ENCODE results near the gene GSTCD. TPM values are rescaled to one million over a fixed set of nuclear protein-coding genes. Genes with fewer than 3 reads are reported as not detected.
"Not testable (repeated sequence)": the region's sequence is repeated elsewhere in the genome, so short reads cannot be mapped to it uniquely, and the experiment has no call there.

The GSTCD gene
- total RNA-seq, 2 experiments from 2014 or later = 16.2 to 17.5 TPM

GRCh38 chr4:105758958-105759357, 50.4 kb downstream of the GSTCD start:
- intact Hi-C loops (cut with micrococcal nuclease) = no loop called here
- no peak for DNase-seq
- ATAC-seq = no peak
- Mint-ChIP-seq H3K27me3 (no peaks in the 10 kb centered on the region), H3K9me3 (no peaks in the 10 kb centered on the region), H3K36me3 (ENCODE audit: low read depth) (no peaks in the 10 kb centered on the region), H3K4me3 (no peak overlapping the region), H3K4me1 (ENCODE audit: low read depth) (no peaks in the 10 kb centered on the region), H3K27ac (no peak overlapping the region)
- CTCF ChIA-PET = no interaction called here
- POLR2A ChIA-PET = no interaction called here
- TF ChIP-seq, protein P1, sequence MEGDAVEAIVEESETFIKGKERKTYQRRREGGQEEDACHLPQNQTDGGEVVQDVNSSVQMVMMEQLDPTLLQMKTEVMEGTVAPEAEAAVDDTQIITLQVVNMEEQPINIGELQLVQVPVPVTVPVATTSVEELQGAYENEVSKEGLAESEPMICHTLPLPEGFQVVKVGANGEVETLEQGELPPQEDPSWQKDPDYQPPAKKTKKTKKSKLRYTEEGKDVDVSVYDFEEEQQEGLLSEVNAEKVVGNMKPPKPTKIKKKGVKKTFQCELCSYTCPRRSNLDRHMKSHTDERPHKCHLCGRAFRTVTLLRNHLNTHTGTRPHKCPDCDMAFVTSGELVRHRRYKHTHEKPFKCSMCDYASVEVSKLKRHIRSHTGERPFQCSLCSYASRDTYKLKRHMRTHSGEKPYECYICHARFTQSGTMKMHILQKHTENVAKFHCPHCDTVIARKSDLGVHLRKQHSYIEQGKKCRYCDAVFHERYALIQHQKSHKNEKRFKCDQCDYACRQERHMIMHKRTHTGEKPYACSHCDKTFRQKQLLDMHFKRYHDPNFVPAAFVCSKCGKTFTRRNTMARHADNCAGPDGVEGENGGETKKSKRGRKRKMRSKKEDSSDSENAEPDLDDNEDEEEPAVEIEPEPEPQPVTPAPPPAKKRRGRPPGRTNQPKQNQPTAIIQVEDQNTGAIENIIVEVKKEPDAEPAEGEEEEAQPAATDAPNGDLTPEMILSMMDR (IDR thresholded peaks at IDR 0.05) = no peak

- Mint-ChIP-seq H3K4me1 (ENCODE audit: low read depth) (no peaks in the 10 kb centered on the region), H3K9me3 (peaks cover 8% of the 10 kb centered on the region), H3K27me3 (no peaks in the 10 kb centered on the region), H3K36me3 (ENCODE audit: low read depth) (peaks cover 12% of the 10 kb centered on the region), H3K27ac (no peak overlapping the region), H3K4me3 (no peak overlapping the region)
- ChIA-PET CTCF (no interaction called here), POLR2A (no interaction called here)
- intact Hi-C loops (cut with micrococcal nuclease) = no loop called here
- ATAC-seq (no peak), DNase-seq (no peak)
- TF ChIP-seq, protein P1 (IDR thresholded peaks at IDR 0.05) = no peak
Measured at GRCh38 chr4:105765690-105766407, 57.3 kb downstream of the GSTCD start.

- intact Hi-C loops (cut with micrococcal nuclease) = no loop called here
- Mint-ChIP-seq H3K36me3 (ENCODE audit: low read depth) (peaks cover 22% of the 10 kb centered on the region), H3K27me3 (no peaks in the 10 kb centered on the region), H3K27ac (no peak overlapping the region), H3K4me3 (no peak overlapping the region), H3K9me3 (peaks cover 16% of the 10 kb centered on the region), H3K4me1 (ENCODE audit: low read depth) (no peaks in the 10 kb centered on the region)
- ChIA-PET POLR2A (no interaction called here), CTCF (no interaction called here)
- no peak for ATAC-seq
- no peak for DNase-seq
- TF ChIP-seq, protein P1 (IDR thresholded peaks at IDR 0.05) = no peak
Measured at GRCh38 chr4:105767579-105767978, 59.0 kb downstream of the GSTCD start.

DNA sequence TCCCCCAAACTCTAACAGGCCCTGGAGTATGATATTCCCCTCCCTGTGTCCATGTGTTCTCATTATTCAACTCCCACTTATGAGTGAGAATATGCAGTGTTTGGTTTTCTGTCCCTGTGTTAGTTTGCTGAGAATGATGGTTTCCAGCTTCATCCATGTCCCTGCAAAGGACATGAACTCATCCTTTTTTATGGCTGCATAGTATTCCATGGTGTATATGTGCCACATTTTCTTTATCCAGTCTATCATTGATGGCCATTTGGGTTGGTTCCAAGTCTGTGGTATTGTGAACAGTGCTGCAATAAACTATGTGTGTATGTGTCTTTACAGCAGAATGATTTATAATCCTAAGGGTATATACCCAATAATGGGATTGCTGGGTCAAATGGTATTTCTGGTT, 61.9 kb downstream of the GSTCD start:
- intact Hi-C loops (cut with micrococcal nuclease); H3K27me3 Mint-ChIP-seq; POLR2A ChIA-PET; H3K4me1 Mint-ChIP-seq (ENCODE audit: low read depth); CTCF ChIA-PET; ATAC-seq; DNase-seq; H3K4me3 Mint-ChIP-seq; H3K27ac Mint-ChIP-seq: not testable (repeated sequence)
- Mint-ChIP-seq H3K36me3 (ENCODE audit: low read depth) (peaks cover 35% of the 10 kb centered on the region), H3K9me3 (peaks cover 26% of the 10 kb centered on the region)

DNA sequence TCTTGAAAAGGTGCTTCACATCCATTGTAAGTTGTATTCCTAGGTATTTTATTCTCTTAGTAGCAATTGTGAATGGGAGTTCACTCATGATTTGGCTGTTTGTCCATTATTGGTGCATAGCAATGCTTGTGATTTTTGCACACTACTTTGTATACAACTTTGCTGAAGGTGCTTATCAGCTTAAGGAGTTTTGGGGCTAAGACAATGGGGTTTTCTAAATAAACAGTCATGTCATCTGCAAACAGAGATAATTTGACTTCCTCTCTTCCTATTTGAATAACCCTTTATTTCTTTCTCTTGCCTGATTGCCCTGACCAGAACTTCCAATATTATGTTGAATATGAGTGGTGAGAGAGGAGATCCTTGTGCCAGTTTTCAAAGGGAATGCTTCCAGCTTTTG, 63.5 kb downstream of the GSTCD start:
- POLR2A ChIA-PET, H3K27ac Mint-ChIP-seq: not testable (repeated sequence)

DNA sequence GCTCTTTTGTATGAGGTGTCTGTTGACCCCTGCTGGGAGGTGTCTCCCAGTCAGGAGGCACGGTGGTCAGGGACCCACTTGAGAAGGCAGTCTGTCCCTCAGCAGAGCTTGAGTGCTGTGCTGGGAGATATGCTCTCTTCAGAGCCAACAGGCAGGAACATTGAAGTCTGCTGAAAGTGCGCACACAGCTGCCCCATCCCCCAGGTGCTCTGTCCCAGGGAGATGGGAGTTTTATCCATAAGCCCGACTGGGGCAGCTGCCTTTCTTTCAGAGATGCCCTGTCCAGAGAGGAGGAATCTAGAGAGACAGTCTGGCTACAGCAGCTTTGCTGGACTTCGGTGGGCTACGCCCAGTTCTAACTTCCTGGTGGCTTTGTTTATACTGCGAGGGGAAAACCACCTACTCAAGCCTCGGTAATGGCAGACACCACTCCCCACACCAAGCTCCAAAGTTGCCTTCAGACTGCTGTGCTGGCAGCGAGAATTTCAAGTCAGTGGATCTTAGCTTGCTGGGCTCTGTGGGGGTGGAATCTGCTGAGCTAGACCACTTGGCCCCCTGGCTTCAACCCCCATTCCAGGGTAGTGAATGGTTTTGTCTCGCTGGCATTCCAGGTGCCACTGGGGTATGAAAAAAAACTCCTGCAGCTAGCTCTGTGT, 67.3 kb downstream of the GSTCD start:
- H3K4me1 Mint-ChIP-seq (ENCODE audit: low read depth); H3K4me3 Mint-ChIP-seq; H3K27ac Mint-ChIP-seq; H3K27me3 Mint-ChIP-seq; CTCF ChIA-PET; ATAC-seq; POLR2A ChIA-PET; DNase-seq; intact Hi-C loops (cut with micrococcal nuclease): not testable (repeated sequence)
- Mint-ChIP-seq H3K9me3 (peaks cover 18% of the 10 kb centered on the region), H3K36me3 (ENCODE audit: low read depth) (peaks cover 23% of the 10 kb centered on the region)

More for the DNA sequence above, 63.5 kb downstream of the GSTCD start:
- peaks cover 35% of the 10 kb centered on the region for H3K36me3 Mint-ChIP-seq (ENCODE audit: low read depth)
- intact Hi-C loops (cut with micrococcal nuclease); CTCF ChIA-PET; ATAC-seq; H3K4me1 Mint-ChIP-seq (ENCODE audit: low read depth); H3K27me3 Mint-ChIP-seq; DNase-seq; H3K4me3 Mint-ChIP-seq: not testable (repeated sequence)
- H3K9me3 Mint-ChIP-seq = peaks cover 26% of the 10 kb centered on the region
